ENCODE measurements around the gene SH3BP5. TPM values are rescaled to one million over a fixed set of nuclear protein-coding genes. Genes with fewer than 3 reads are reported as not detected.

SH3BP5 gene
- total RNA-seq, 2 experiments from 2014 or later: 2.0 to 2.4 TPM

DNA sequence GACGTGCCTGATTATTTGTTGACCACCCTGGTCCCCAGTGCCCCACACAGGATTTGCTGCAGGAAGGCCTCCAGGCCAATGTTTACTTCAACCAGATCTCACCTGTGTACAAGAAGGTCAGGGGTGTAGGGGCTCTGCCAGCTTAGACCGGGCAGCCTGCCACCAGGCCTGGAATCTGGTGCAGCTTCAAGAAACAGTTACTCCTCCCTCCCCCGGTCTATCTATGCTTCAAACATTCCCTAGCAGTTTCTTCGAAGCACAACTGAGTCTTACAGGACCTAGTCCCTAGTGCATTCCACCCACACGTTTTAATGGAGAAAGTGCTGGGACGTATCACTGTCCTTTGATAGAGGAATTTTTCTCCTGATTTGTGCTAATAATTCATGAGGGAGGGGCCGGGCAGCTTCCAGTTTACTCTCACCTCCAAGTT lies 8.0 kb downstream of the SH3BP5 start:
- ATAC-seq (no peak), DNase-seq (no peak)
- Mint-ChIP-seq H3K4me1 (ENCODE audit: low read depth) (peaks cover 31% of the 10 kb centered on the region), H3K36me3 (ENCODE audit: low read depth) (peaks cover 3% of the 10 kb centered on the region), H3K4me3 (no peak overlapping the region), H3K27ac (no peak overlapping the region), H3K27me3 (no peaks in the 10 kb centered on the region), H3K9me3 (no peaks in the 10 kb centered on the region)
- CTCF ChIA-PET: interaction anchor here (1.0 to 3.1 kb wide), 4 partner anchors 8 to 57 kb away, joined by 3 to 14 read pairs (median 4); partner anchors contain the start of gene SH3BP5
- intact Hi-C loops (cut with micrococcal nuclease): no loop called here
- TF ChIP-seq CTCF (IDR thresholded peaks at IDR 0.05): no peak
- POLR2A ChIA-PET: interaction anchor here (1.0 kb wide), 1 partner anchor 25 kb away, joined by 3 read pairs; no protein-coding TSS in a partner anchor

- intact Hi-C loops (cut with micrococcal nuclease): no loop called here
- no peak for DNase-seq
- H3K27me3 Mint-ChIP-seq: no peaks in the 10 kb centered on the region
- H3K9me3 Mint-ChIP-seq: no peaks in the 10 kb centered on the region
- no peak overlapping the region for H3K27ac Mint-ChIP-seq
- ChIA-PET CTCF (no interaction called here), POLR2A (no interaction called here)
- H3K36me3 Mint-ChIP-seq (ENCODE audit: low read depth): peaks cover 1% of the 10 kb centered on the region
- no peak for TF ChIP-seq CTCF (IDR thresholded peaks at IDR 0.05)
- peaks cover 27% of the 10 kb centered on the region for H3K4me1 Mint-ChIP-seq (ENCODE audit: low read depth)
- no peak overlapping the region for H3K4me3 Mint-ChIP-seq
- no peak for ATAC-seq
Observed at GRCh38 chr3:15323063-15323462, 9.3 kb downstream of the SH3BP5 start.

DNA sequence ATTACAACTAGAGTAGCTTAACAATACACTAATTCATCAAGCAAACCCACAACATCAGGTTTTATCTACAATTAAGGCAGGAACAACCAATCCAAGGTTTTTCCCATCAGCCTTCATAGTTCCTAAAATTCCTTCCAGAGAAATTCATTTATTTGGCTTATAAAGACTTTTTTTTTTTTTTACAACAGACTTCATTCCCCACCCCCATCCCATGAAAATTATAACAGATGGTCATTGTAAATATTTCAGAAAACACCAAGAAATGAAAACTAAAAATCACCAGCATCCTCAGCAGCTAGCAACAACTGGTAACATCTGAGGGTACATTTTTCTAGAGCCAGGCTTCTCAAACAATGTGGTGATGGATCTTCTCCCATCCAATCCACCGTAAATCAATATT lies 11.0 kb downstream of the SH3BP5 start:
- DNase-seq (no peak), ATAC-seq (no peak)
- ChIA-PET POLR2A (interaction anchor here (0.9 to 2.2 kb wide), 2 partner anchors 9 to 11 kb away, joined by 7 to 10 read pairs; partner anchors contain the start of gene SH3BP5), CTCF (interaction anchor here (0.7 to 4.7 kb wide), 3 partner anchors 8 to 53 kb away, joined by 3 to 28 read pairs (median 14); partner anchors contain the start of gene SH3BP5)
- H3K4me1 Mint-ChIP-seq (ENCODE audit: low read depth): peaks cover 32% of the 10 kb centered on the region
- H3K27me3 Mint-ChIP-seq: no peaks in the 10 kb centered on the region
- H3K36me3 Mint-ChIP-seq (ENCODE audit: low read depth): no peaks in the 10 kb centered on the region
- H3K27ac Mint-ChIP-seq: no peak overlapping the region
- H3K4me3 Mint-ChIP-seq: no peak overlapping the region
- TF ChIP-seq CTCF (IDR thresholded peaks at IDR 0.05): no peak
- intact Hi-C loops (cut with micrococcal nuclease): no loop called here
- no peaks in the 10 kb centered on the region for H3K9me3 Mint-ChIP-seq

GRCh38 chr3:15319575-15319974 lies 12.8 kb downstream of the SH3BP5 start:
- no peak overlapping the region for H3K4me3 Mint-ChIP-seq
- CTCF ChIA-PET: interaction anchor here (0.6 to 4.7 kb wide), 6 partner anchors 9 to 110 kb away, joined by 3 to 28 read pairs (median 4); no protein-coding TSS in a partner anchor
- no peaks in the 10 kb centered on the region for H3K36me3 Mint-ChIP-seq (ENCODE audit: low read depth)
- POLR2A ChIA-PET: interaction anchor here (0.9 to 2.2 kb wide), 8 partner anchors 9 to 77 kb away, joined by 3 to 10 read pairs (median 3); partner anchors contain the start of gene SH3BP5
- no peaks in the 10 kb centered on the region for H3K27me3 Mint-ChIP-seq
- ATAC-seq (no peak), DNase-seq (no peak)
- no peak overlapping the region for H3K27ac Mint-ChIP-seq
- intact Hi-C loops (cut with micrococcal nuclease): no loop called here
- H3K4me1 Mint-ChIP-seq (ENCODE audit: low read depth): peaks cover 39% of the 10 kb centered on the region
- TF ChIP-seq CTCF (IDR thresholded peaks at IDR 0.05): no peak
- H3K9me3 Mint-ChIP-seq: no peaks in the 10 kb centered on the region

DNA sequence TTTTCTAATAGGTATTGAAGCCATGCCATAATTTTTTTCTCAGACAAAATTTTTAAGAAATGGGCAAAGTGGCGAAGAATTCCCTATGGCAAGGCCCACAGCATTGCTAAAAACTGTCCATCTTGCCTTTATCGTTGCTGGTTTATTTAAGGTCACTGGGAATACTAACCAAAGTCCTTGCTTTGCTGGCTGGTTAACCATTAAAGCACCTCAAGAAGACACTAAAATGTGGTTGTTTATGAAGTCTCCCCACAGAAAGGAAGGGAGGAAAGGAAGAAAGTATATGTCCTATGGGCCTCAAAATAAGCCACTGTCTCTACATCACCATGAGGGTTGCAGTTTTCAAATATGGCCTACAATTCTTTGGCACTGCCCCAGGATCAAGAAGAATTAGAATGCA lies 13.2 kb downstream of the SH3BP5 start:
- intact Hi-C loops (cut with micrococcal nuclease): no loop called here
- H3K4me1 Mint-ChIP-seq (ENCODE audit: low read depth): peaks cover 44% of the 10 kb centered on the region
- no peak overlapping the region for H3K27ac Mint-ChIP-seq
- CTCF ChIA-PET: interaction anchor here (1.0 to 4.7 kb wide), 5 partner anchors 9 to 86 kb away, joined by 3 to 28 read pairs (median 5); no protein-coding TSS in a partner anchor
- H3K4me3 Mint-ChIP-seq: no peak overlapping the region
- no peaks in the 10 kb centered on the region for H3K27me3 Mint-ChIP-seq
- ATAC-seq: no peak
- POLR2A ChIA-PET: interaction anchor here (1.0 to 2.2 kb wide), 4 partner anchors 10 to 78 kb away, joined by 3 to 10 read pairs (median 5); partner anchors contain the start of gene SH3BP5
- DNase-seq: no peak
- TF ChIP-seq CTCF (IDR thresholded peaks at IDR 0.05): no peak
- H3K9me3 Mint-ChIP-seq: no peaks in the 10 kb centered on the region
- no peaks in the 10 kb centered on the region for H3K36me3 Mint-ChIP-seq (ENCODE audit: low read depth)
